ENCODE measurements around the gene MRPL20. TPM values are rescaled to one million over a fixed set of nuclear protein-coding genes. Genes with fewer than 3 reads are reported as not detected.
A peak's percentile ranks its signal among the peaks of the same experiment; 100 is the strongest.
"Not testable (repeated sequence)": the region's sequence is repeated elsewhere in the genome, so short reads cannot be mapped to it uniquely, and the experiment has no call there.

Gene MRPL20
- total and polyA plus RNA-seq, 4 donors = 60.1 to 181 (median 122) TPM

DNA sequence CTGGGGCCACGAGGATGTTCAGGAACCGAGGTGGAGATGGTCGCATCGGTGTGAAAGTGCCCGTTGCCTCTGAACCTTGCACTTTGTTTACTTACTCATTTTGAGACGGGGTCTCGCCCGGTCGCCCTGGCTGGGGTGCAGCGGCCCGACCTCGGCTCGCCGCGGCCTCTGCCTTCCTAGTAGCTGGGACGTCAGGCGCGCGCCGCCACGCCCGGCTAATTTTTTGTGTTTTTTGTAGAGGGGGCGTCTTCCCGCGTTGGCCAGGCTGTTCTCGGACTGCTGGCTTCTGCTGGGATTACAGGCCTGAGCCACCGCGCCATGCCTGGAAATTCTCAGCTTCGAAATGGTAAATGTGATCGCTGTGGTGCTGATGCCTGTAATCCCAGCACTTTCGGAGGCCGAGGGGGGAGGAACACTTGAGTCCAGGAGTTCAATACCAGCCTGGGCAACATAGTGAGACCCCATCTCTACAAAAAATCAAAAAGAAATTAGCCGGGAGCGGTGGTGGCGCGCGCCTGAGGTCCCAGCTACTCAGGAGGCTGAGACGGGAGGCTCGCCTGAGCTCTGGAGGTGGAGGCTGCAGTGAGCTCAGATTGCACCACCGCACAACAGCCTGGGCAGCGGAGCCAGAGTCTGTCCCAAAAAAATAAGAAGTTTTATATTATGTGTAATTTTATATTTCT, 684 bp upstream of the MRPL20 start:
- Histone ChIP-seq H3K9me3 (ENCODE audit: control insufficient read depth in 4 of 4, insufficient read depth in 3 of 4, low read length in 3 of 4) (no peaks in the 10 kb centered on the region), H3K4me1 (ENCODE audit: control insufficient read depth in 5 of 5, insufficient read depth in 5 of 5, low read length in 5 of 5) (peaks cover 6 to 20% (median 14%) of the 10 kb centered on the region in 5 donors), H3K9ac (ENCODE audit: insufficient read depth in 1 of 2, low read length in 2 of 2) (peak overlapping the region; percentile 26 to 55), H3K4me3 (peak overlapping the region; percentile 99), H3K27ac (ENCODE audit: low read depth in 1 of 2, low read length in 1 of 2) (peak overlapping the region; percentile 85 to 95), H3K36me3 (ENCODE audit: control insufficient read depth in 4 of 4, insufficient read depth in 4 of 4, low read length in 4 of 4) (peaks cover 6 to 21% (median 12%) of the 10 kb centered on the region in 4 donors), H3K27me3 (ENCODE audit: control insufficient read depth in 3 of 3, insufficient read depth in 3 of 3, low read length in 2 of 3) (no peaks in the 10 kb centered on the region)
- peak in 1 of 3 donors; percentile 26 for DNase-seq
- no peak for ATAC-seq (ENCODE audit: insufficient read depth, low FRiP score)
- 9 to 11% methylated on average over 39 to 41 of the region's 41 CpGs for WGBS, 2 donors
- TF ChIP-seq, protein P1, sequence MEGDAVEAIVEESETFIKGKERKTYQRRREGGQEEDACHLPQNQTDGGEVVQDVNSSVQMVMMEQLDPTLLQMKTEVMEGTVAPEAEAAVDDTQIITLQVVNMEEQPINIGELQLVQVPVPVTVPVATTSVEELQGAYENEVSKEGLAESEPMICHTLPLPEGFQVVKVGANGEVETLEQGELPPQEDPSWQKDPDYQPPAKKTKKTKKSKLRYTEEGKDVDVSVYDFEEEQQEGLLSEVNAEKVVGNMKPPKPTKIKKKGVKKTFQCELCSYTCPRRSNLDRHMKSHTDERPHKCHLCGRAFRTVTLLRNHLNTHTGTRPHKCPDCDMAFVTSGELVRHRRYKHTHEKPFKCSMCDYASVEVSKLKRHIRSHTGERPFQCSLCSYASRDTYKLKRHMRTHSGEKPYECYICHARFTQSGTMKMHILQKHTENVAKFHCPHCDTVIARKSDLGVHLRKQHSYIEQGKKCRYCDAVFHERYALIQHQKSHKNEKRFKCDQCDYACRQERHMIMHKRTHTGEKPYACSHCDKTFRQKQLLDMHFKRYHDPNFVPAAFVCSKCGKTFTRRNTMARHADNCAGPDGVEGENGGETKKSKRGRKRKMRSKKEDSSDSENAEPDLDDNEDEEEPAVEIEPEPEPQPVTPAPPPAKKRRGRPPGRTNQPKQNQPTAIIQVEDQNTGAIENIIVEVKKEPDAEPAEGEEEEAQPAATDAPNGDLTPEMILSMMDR (IDR thresholded peaks at IDR 0.05; ENCODE audit: control extremely low read depth, extremely low read depth) = no peak

DNA sequence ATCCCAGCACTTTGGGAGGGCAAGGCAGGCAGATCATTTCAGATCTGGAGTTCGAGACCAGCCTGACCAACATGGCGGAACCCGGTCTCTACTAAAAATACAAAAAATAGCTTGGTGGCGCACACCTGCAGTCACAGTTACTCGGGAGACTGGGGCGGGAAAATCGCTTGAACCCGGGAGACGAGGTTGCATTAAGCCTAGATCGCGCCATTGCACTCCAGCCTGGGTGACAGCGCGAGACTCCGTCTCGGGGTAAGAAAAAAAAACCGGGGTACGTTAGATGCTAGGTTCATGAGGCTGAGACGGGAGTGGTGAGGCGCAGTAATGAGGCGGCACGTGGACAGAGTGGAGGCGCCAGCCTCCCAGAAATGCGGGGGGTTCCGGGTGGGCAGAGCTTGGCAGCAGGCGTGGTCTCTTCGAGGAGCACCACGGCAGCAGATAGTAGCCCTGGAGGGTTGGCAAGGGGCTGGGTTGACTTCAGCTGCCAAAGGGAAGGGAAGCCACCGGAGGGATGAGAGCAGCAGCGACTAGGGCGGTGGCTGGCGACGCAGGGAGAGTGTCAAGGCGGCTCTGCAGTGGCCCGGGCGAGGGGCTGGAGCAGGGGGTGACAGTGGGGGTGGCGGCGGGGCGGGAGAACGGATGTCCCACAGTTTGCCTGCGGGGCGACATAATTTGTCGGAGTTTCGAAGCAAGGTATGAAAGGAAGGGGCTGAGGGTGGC, 832 bp downstream of the MRPL20 start:
- ATAC-seq (ENCODE audit: insufficient read depth, low FRiP score) (no peak), DNase-seq (no peak)
- peaks cover 6 to 29% (median 17%) of the 10 kb centered on the region in 4 donors for H3K36me3 ChIP-seq (ENCODE audit: control insufficient read depth in 4 of 4, insufficient read depth in 4 of 4, low read length in 4 of 4)
- H3K4me1 ChIP-seq (ENCODE audit: control insufficient read depth in 5 of 5, insufficient read depth in 5 of 5, low read length in 5 of 5) = peaks cover 6 to 20% (median 14%) of the 10 kb centered on the region in 5 donors
- H3K9ac ChIP-seq (ENCODE audit: insufficient read depth in 1 of 2, low read length in 2 of 2) = peak overlapping the region in 1 of 2 donors; percentile 11
- TF ChIP-seq, protein P1 (IDR thresholded peaks at IDR 0.05; ENCODE audit: control extremely low read depth, extremely low read depth) = no peak
- peak overlapping the region; percentile 99 for H3K4me3 ChIP-seq
- no peaks in the 10 kb centered on the region for H3K9me3 ChIP-seq (ENCODE audit: control insufficient read depth in 4 of 4, insufficient read depth in 3 of 4, low read length in 3 of 4)
- 41 to 44% methylated on average over 42 to 43 of the region's 43 CpGs for WGBS, 2 donors
- peak overlapping the region; percentile 85 to 96 for H3K27ac ChIP-seq (ENCODE audit: low read depth in 1 of 2, low read length in 1 of 2)
- no peaks in the 10 kb centered on the region for H3K27me3 ChIP-seq (ENCODE audit: control insufficient read depth in 3 of 3, insufficient read depth in 3 of 3, low read length in 2 of 3)

DNA sequence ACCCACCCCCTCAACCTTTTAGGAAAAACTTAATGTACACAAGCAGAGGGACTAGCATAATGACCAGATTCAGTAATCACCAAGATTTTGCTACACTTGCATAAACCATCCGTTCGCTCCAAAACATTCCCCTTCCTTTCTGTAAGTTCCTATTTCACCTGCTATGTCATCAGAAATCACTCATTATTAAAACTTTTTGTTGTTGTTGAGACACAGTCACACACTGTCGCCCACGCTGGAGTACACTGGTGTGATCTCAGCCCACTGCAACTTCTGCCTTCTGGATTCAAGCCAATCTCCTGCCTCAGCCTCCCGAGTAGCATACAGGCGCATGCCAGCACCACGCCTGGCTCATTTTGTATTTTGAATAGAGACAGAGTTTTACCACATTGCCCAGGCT, 3.4 kb downstream of the MRPL20 start:
- Histone ChIP-seq H3K27me3 (ENCODE audit: control insufficient read depth in 3 of 3, insufficient read depth in 3 of 3, low read length in 2 of 3) (no peaks in the 10 kb centered on the region), H3K4me3 (no peak overlapping the region), H3K27ac (ENCODE audit: low read depth in 1 of 2, low read length in 1 of 2) (no peak overlapping the region), H3K4me1 (ENCODE audit: control insufficient read depth in 5 of 5, insufficient read depth in 5 of 5, low read length in 5 of 5) (peaks cover 14 to 34% (median 19%) of the 10 kb centered on the region in 5 donors), H3K36me3 (ENCODE audit: control insufficient read depth in 4 of 4, insufficient read depth in 4 of 4, low read length in 4 of 4) (peaks cover 6 to 33% (median 17%) of the 10 kb centered on the region in 4 donors), H3K9ac (ENCODE audit: insufficient read depth in 1 of 2, low read length in 2 of 2) (no peak overlapping the region), H3K9me3 (ENCODE audit: control insufficient read depth in 4 of 4, insufficient read depth in 3 of 4, low read length in 3 of 4) (no peaks in the 10 kb centered on the region)
- ATAC-seq (ENCODE audit: insufficient read depth, low FRiP score) (no peak), DNase-seq (no peak)
- WGBS, 2 donors = 85 to 86% methylated on average over 7 of the region's 7 CpGs
- TF ChIP-seq, protein P1 (IDR thresholded peaks at IDR 0.05; ENCODE audit: control extremely low read depth, extremely low read depth) = no peak

DNA sequence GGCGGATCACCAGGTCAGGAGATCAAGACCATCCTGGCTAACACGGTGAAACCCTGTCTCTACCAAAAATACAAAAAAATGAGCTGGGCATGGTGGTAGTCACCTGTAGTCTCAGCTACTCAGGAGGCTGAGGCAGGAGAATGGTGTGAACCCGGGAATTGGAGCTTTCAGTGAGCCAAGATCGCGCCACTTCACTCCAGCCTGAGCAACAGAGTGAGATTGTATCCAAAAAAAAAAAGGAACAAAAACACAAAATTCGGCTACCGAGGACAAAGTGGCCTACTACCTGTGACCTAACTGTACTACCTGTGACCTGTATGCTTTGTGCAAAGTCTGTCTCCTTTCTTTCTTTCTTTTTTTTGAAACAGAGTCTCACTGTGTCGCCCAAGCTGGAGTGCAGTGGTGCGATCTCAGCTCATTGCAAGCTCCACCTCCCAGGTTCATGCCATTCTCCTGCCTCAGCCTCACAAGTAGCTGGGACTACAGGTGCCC, 4.1 kb downstream of the MRPL20 start:
- not testable (repeated sequence) for DNase-seq; ATAC-seq (ENCODE audit: insufficient read depth, low FRiP score); H3K27me3 ChIP-seq (ENCODE audit: control insufficient read depth in 3 of 3, insufficient read depth in 3 of 3, low read length in 2 of 3); H3K9me3 ChIP-seq (ENCODE audit: control insufficient read depth in 4 of 4, insufficient read depth in 3 of 4, low read length in 3 of 4); H3K27ac ChIP-seq (ENCODE audit: low read depth in 1 of 2, low read length in 1 of 2); H3K4me3 ChIP-seq; H3K9ac ChIP-seq (ENCODE audit: insufficient read depth in 1 of 2, low read length in 2 of 2)
- Histone ChIP-seq H3K4me1 (ENCODE audit: control insufficient read depth in 5 of 5, insufficient read depth in 5 of 5, low read length in 5 of 5) (peaks cover 12 to 33% (median 18%) of the 10 kb centered on the region in 5 donors), H3K36me3 (ENCODE audit: control insufficient read depth in 4 of 4, insufficient read depth in 4 of 4, low read length in 4 of 4) (peaks cover 6 to 33% (median 19%) of the 10 kb centered on the region in 4 donors)
- WGBS, 2 donors = 91 to 92% methylated on average over 9 of the region's 9 CpGs

Data from lung (tissue), 12 donors.